ENCODE measurements around the gene INSC.

INSC gene

DNA sequence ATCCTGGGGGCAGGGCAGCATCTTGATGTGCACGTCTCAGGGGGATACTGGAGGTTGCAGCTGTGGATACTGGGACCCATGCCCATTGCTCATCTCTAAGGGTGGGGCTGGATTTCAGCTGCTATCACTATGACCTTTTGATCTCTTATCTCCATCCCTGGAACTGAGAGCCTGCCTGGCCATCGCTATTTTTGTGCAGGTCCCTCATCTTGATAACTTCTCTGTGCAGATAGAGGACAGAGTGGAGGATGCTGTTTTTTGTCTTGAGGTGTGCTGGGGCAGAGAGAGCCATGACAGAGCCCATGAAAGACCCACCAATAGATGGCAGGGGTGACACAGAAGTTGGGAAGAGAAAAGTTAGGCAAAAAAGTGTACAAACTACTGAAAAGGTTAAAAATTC is 5.1 kb upstream of the INSC start:
- no peak for DNase-seq (ENCODE audit: low read depth)

DNA sequence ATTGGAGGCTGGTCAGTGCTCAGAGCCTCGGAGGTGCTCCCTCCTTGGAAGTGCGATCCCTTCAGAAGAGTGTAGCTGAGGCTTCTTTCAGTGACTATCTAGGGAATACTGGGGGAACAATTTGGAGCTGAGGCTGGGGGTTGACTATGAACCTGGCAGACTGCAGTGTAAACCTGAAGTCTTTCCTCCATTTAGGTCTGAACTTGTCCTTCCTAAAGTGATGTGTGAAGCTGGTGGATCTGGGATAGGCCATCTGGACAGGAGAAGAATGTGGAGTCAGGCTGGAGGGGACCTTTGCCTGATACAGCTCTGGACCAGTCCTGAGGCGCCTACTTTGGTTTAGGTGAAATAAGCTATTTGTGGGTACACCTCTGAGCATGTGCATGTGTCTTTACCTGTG is 3.5 kb upstream of the INSC start:
- no peak for DNase-seq (ENCODE audit: low read depth)

GRCh38 chr11:15112131-15112541 is 2.6 kb upstream of the INSC start:
- no peak for DNase-seq (ENCODE audit: low read depth)

GRCh38 chr11:15113381-15113780 is 1.3 kb upstream of the INSC start:
- no peak for DNase-seq (ENCODE audit: low read depth)

DNA sequence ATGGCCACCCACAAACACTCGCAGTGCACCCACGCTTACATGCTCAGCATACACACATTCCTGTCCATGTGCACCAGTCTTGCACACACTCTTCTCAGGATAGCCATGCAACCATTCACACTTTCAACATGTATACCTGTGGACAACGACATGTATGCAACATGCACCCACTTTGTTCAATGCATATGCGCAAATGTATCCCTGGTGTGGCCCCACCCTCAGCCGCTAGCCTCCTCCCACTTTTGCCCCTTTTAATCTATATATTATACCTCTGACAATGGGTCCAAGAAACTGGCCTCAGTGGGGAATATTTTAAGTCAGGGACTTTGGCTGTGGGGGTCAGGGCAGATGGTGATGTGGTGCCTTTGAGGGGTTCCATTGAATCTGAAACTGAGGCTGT is 963 bp downstream of the INSC start:
- DNase-seq (ENCODE audit: low read depth) = no peak

- DNase-seq (ENCODE audit: low read depth) = no peak
Measured at GRCh38 chr11:15117751-15118150, 3.0 kb downstream of the INSC start.

- no peak for DNase-seq (ENCODE audit: low read depth)
Measured at GRCh38 chr11:15118431-15118830, 3.7 kb downstream of the INSC start.

DNA sequence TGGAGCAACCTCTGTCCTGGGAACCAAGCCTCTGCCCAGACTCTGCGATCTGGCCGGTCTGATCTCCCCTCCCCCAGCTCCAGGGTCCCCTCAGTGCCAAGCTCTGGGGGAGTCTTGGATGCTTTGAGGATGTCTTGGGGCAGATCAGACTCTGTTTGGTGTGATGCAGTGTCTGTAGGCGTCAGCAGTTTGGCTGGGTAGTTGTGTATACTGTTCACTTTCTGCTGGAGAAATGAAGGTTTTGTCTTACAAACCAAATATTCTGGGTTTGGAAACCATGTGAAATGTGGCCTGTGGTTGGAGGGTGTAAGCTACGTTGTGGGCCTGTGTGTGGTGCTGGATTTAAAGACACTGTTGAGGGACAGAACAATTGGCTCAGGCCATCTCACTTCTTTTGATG is 4.6 kb downstream of the INSC start:
- DNase-seq (ENCODE audit: low read depth) = no peak

GRCh38 chr11:15119826-15120225 is 5.1 kb downstream of the INSC start:
- no peak for DNase-seq (ENCODE audit: low read depth)

DNA sequence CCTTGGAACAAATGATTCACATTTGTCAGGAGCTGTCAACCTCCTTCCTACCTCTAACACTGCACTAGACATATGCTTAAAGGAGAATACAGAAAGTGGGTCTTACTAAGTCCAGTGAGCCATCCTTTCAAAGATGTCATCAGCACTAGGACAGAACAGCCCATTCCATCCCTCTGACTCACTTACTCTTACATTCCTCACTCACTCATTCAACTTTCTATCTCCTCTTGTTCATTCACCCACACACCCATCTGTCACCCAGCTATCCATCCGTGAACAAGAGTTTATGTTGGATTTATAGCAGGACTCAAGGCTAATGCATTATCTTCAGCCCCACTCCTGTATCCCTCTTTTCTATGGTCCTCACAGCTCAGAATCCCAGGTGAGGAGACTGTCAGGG is 9.1 kb downstream of the INSC start:
- no peak for DNase-seq (ENCODE audit: low read depth)

- DNase-seq (ENCODE audit: low read depth) = no peak
Measured at GRCh38 chr11:15124528-15124927, 9.8 kb downstream of the INSC start.

DNA sequence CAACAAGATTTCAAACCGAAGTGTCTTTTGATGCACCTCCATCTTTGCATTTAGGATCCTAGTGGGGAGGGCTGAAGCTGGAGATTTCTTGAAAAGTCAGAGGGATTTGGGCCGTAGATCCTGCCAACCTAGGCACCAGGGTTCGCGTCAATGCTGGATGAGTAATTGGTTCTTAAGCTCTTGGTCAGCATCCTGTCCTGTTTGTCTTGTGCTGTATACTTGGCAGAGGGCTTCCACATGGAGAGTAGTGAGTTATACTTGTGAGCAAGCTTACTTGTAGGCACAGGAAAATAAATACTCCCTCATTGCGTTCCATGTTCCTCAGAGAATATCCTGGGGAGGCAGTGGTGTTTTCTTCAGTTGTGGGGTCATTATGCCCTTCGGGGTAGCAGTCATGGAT is 12.6 kb downstream of the INSC start:
- DNase-seq (ENCODE audit: low read depth) = no peak

- no peak for DNase-seq (ENCODE audit: low read depth)
Measured at GRCh38 chr11:15128621-15129020, 13.9 kb downstream of the INSC start.

- DNase-seq (ENCODE audit: low read depth) = no peak
Measured at GRCh38 chr11:15136166-15136565, 21.4 kb downstream of the INSC start.

DNA sequence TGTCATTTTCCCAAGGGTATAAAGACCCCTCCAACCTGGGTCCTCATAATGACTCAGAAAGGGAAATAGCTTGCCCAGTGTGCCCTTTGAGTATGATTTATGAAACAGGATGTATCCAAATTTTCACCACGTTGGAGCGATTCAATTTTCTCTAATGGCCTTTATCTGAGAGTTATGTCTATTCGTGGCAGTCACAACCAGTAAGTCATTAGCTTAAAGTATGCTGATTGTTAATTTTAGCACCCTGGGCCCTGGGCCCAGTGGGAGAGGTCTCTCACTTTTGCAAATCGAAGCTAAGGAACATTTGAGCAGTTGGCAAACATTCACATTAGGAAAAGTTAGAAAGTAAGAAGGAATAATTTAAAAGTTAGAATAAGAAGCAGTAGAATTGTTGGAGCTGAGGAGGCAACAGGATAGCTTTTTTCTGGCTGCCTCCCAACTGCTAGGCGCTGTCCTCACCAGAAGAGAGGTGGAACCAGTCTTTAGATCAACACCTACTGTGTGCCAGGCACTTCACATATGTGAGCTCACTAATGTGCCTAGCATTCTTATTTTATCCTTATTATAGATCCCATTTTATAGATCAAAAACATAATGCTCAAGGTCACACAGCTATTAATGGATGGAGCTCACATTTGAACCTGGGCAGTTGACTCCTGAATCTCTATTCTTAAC is 24.5 kb downstream of the INSC start:
- no peak for DNase-seq (ENCODE audit: low read depth)

DNA sequence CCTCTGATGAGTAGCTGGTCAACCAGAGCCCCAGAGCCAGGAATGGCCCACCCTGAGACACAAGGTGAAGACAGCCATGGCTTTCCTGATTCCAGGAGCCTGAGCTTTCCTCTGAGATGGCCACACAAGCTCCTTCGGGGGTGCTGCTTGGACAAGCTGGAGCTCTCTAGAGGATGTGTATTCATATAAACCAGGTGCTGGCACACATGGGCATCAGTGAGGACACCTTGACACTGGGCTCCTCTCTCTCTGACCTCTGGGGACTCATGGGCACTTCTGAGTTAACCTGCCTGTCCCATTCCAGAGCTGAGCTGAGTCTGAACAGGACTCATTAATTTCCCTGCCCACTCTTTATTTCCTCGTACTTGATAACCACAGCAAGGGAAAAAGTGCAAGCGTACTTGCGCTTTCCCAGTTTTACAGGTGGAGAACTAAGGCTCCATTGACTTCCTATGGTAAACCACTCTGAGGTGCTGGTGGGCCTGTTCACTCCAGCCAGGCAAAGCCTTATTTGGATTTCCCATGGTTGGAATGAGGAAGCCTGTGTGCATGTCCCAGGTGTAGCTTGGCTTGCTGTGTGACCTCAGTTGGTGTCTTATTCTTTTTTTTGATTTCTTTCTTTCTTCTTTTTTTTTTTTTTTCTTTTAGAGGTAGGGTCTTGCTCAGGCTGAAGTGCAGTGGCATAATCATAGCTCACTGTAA is 25.4 kb downstream of the INSC start:
- DNase-seq (ENCODE audit: low read depth) = no peak

- no peak for DNase-seq (ENCODE audit: low read depth)
Measured at GRCh38 chr11:15141381-15141780, 26.7 kb downstream of the INSC start.

DNA sequence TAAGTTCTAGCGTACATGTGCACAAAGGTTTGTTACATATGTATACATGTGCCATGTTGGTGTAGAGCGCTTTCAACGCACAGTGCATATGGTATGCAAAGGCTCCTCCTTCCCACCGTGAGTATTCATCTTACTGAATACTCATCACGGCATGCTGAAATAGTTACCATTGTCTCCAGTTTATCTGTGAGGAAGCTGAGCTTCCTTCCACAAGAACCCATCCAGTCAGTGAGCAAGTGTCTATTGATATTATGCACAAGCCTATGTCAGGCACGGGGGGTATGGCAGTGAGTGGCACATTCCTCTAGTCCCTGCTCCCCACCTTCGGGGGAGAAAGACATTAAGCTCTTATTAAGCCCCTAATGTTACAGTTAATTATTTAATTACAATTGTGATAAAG is 28.1 kb downstream of the INSC start:
- DNase-seq (ENCODE audit: low read depth) = no peak

- no peak for DNase-seq (ENCODE audit: low read depth)
Measured at GRCh38 chr11:15143855-15144254, 29.1 kb downstream of the INSC start.

DNA sequence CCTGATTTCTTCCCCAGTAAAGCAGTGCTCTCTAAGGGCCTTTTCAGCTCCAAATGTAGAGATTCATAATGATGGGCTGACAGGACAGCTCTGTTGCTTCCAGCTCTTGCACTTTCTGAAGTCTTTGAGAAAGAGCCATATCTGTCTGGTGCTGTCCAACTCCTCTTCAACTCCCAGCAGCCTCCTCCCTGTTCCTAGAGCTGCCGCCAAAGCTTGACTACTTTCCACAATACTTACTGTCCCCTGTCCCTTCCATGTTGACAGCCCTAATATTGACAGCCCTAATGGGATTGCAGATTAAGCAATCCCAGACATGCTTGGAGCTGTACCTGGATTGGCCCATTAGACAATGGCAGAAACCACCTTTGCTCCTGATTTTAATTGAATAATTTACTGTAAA is 29.6 kb downstream of the INSC start:
- no peak for DNase-seq (ENCODE audit: low read depth)

GRCh38 chr11:15145151-15145550 is 30.4 kb downstream of the INSC start:
- no peak for DNase-seq (ENCODE audit: low read depth)

DNA sequence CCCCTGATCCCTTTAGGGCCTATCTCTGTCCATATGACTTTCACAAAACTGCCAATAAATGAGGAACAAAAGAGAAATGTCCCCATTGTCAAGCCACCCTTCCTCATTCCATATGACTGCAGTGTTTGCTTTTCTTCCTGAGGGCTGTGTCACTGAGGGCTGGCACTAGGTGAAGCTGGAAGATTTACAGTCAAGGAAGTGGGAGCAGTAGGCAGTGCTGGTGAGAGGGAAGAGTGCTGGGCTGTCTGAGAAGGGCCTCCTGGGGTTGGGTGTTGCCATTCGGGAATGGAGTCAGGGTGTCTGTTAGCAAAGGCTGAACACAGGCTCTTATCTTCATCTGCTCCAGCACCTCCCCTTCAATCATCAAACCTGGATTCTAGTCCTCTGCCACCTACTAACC is 30.9 kb downstream of the INSC start:
- DNase-seq (ENCODE audit: low read depth) = no peak

GRCh38 chr11:15146271-15147003 is 31.7 kb downstream of the INSC start:
- no peak for DNase-seq (ENCODE audit: low read depth)

Data from stimulated activated CD8-positive, alpha-beta memory T cell treated with anti-CD3 and anti-CD28 coated beads, Interleukin-12 subunit alpha, Interleukin-12 subunit beta, amount 100 ng/mL, for 1 hour (primary cell).